ENCODE results near the gene TTC5.

Gene TTC5

DNA sequence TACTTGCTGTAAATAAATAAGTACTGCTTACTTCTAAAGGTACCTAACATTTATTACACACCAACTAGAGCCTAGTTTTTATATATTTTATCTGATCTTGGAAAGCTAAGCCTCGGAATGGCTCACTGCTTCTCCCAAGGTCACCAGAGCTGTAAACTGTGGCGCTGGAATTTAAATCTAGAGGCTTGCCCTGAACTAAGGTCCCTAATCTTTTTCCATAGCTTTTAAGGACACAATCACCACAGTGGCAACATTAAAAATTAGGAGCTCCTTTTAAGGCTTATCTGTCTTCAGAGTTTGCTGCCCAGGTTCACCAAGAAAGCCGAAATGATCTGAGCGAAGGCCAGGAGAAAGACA is 26.7 kb upstream of the TTC5 start:
- H3K4me3 ChIP-seq (replicated peaks; ENCODE audit: low read depth, low read length) = peak overlapping the region; percentile 98
- DNase-seq (ENCODE audit: extremely low read depth, low read depth) = no peak
- TF ChIP-seq, protein P1, sequence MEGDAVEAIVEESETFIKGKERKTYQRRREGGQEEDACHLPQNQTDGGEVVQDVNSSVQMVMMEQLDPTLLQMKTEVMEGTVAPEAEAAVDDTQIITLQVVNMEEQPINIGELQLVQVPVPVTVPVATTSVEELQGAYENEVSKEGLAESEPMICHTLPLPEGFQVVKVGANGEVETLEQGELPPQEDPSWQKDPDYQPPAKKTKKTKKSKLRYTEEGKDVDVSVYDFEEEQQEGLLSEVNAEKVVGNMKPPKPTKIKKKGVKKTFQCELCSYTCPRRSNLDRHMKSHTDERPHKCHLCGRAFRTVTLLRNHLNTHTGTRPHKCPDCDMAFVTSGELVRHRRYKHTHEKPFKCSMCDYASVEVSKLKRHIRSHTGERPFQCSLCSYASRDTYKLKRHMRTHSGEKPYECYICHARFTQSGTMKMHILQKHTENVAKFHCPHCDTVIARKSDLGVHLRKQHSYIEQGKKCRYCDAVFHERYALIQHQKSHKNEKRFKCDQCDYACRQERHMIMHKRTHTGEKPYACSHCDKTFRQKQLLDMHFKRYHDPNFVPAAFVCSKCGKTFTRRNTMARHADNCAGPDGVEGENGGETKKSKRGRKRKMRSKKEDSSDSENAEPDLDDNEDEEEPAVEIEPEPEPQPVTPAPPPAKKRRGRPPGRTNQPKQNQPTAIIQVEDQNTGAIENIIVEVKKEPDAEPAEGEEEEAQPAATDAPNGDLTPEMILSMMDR (IDR thresholded peaks at IDR 0.05; ENCODE audit: low read depth, low read length, missing control alignments) = no peak

GRCh38 chr14:20331053-20331613 is 25.4 kb upstream of the TTC5 start:
- peak overlapping the region; percentile 98 for H3K4me3 ChIP-seq (replicated peaks; ENCODE audit: low read depth, low read length)
- TF ChIP-seq, protein P1 (IDR thresholded peaks at IDR 0.05; ENCODE audit: low read depth, low read length, missing control alignments) = no peak
- no peak for DNase-seq (ENCODE audit: extremely low read depth, low read depth)

DNA sequence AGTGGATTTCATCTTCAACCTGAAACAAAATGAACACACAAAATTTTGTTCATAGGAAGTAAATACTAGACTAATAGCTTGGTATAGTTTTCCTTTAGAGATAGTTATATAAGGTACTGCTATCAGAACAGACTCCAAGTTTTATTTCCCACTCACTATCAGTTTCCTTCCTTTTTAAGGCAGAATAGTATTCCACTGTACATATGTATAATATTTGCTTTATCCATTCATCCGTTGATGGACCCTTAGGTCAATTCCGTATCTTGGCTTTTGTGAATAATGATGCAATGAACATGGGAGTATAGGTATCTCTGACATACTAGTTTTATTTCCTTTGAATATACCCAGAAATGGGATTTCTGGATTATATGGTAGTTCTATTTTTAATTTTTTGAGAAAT is 23.6 kb upstream of the TTC5 start:
- H3K4me3 ChIP-seq (replicated peaks; ENCODE audit: low read depth, low read length) = peak overlapping the region; percentile 13; the same call in 1 of the 2 replicates
- TF ChIP-seq, protein P1 (IDR thresholded peaks at IDR 0.05; ENCODE audit: low read depth, low read length, missing control alignments) = no peak
- DNase-seq (ENCODE audit: extremely low read depth, low read depth) = no peak

- DNase-seq (ENCODE audit: extremely low read depth, low read depth) = no peak
- no peak overlapping the region; the same call in 1 of the 2 replicates for H3K4me3 ChIP-seq (replicated peaks; ENCODE audit: low read depth, low read length)
- TF ChIP-seq, protein P1 (IDR thresholded peaks at IDR 0.05; ENCODE audit: low read depth, low read length, missing control alignments) = no peak
Measured at GRCh38 chr14:20328705-20329104, 23.0 kb upstream of the TTC5 start.

DNA sequence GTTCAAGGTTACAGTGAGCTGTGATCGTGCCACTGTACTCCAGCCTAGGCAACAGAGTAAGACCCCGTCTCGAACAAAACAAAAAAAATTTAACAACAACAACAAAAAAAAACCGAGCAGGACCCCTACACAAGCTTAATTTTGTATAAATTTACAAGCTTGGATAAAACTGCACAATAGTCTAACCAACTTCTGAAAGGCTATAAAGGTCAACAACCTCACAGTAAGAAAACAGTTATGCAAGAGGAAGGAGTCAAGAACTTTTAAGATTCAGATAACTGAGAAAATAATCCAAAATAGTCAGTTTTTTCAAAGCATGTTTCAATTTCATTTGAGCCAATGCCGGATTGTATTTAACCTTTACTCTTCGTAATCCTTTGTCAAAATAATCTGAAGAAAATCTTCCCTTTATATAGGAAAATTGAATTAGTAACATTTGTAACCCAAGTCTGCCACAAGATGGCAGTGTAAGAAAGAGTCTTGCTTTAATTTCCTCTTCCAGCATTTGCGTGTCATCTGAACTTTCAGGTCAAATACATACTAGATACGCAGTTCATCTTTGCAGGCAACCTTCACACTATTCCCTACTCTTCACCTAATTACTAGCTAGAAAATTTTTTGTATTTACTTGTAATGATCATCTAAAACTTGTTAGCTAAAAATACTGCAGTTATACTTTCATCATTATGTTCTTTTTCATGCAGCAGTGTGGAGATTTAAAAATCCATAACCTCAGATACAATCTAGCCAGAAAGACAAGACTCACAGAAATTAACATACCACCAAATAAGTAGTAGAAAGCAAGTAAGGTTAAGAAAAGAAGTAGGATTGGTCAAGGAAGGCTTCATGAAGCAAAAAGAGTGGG is 21.5 kb upstream of the TTC5 start:
- DNase-seq (ENCODE audit: extremely low read depth, low read depth) = peak; percentile 38
- TF ChIP-seq, protein P1 (IDR thresholded peaks at IDR 0.05; ENCODE audit: low read depth, low read length, missing control alignments) = peak; percentile 51

GRCh38 chr14:20317720-20318119 is 12.0 kb upstream of the TTC5 start:
- DNase-seq (ENCODE audit: extremely low read depth, low read depth) = no peak
- TF ChIP-seq, protein P1 (IDR thresholded peaks at IDR 0.05; ENCODE audit: low read depth, low read length, missing control alignments) = no peak

More for the DNA sequence above, 21.5 kb upstream of the TTC5 start:
- H3K4me3 ChIP-seq (replicated peaks; ENCODE audit: low read depth, low read length) = no peak overlapping the region

More at GRCh38 chr14:20317720-20318119, 12.0 kb upstream of the TTC5 start:
- no peak overlapping the region for H3K4me3 ChIP-seq (replicated peaks; ENCODE audit: low read depth, low read length)

Measured in HFF-Myc (cell line).